ENCODE results near the gene MOSPD2. TPM values are rescaled to one million over a fixed set of nuclear protein-coding genes. Genes with fewer than 3 reads are reported as not detected.
A peak's percentile ranks its signal among the peaks of the same experiment; 100 is the strongest.

The MOSPD2 gene
- total RNA-seq, 1 donor from 2014 or later, result 8.2 TPM

DNA sequence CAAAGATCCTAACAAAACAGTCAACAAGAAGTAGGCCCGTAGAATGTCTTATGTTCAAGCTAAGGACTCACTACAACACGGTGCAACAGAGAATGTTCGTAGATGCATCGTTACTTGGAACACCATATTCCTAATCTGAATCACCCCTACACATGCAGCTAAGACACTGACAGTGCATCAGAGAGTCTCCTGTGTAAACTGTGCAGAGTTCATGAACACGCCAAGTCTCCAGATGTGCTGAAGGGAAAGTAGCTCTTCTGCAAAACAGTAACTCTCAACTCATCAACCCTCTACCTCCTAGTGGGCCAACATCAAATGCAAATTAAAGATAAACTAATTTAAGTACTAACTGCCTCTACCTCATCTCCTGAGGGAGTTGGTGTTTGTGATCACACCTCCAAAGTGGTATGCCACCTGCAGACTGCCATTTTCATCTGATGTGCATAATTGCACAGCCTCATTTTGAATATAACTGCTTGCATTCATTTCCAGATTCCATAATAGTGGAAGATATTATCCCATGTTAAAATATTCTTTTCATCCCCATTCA is 73.5 kb downstream of the MOSPD2 start:
- FAIRE-seq, result no peak
- TF ChIP-seq, protein P1, sequence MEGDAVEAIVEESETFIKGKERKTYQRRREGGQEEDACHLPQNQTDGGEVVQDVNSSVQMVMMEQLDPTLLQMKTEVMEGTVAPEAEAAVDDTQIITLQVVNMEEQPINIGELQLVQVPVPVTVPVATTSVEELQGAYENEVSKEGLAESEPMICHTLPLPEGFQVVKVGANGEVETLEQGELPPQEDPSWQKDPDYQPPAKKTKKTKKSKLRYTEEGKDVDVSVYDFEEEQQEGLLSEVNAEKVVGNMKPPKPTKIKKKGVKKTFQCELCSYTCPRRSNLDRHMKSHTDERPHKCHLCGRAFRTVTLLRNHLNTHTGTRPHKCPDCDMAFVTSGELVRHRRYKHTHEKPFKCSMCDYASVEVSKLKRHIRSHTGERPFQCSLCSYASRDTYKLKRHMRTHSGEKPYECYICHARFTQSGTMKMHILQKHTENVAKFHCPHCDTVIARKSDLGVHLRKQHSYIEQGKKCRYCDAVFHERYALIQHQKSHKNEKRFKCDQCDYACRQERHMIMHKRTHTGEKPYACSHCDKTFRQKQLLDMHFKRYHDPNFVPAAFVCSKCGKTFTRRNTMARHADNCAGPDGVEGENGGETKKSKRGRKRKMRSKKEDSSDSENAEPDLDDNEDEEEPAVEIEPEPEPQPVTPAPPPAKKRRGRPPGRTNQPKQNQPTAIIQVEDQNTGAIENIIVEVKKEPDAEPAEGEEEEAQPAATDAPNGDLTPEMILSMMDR (IDR thresholded peaks at IDR 0.05; ENCODE audit: insufficient read depth, low read length, severe bottlenecking), result no peak

DNA sequence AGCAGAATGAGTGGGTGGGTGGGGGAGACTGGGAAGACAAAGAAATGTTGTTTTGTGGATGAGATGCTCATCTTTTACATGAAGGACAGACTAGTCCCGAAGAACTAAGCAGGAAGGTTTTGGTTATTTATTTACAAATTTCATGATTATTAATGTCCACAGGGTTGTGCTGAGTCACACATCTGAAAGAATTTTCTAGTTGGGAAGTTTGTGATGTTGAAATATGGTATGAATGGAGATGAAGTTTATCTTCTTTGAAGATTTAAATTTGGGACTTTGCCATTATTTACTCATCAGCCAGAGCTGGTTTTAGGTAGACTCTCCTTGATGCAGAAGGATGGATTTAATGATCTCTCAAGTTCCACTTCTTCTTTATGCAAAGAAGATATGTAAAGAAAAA is 75.5 kb downstream of the MOSPD2 start:
- Histone ChIP-seq H3K4me3 (ENCODE audit: low read depth, low read length) (no peak overlapping the region), H3K36me3 (ENCODE audit: control insufficient read depth, insufficient read depth, low read length) (no peaks in the 10 kb centered on the region), H3K27me3 (ENCODE audit: control insufficient read depth, insufficient read depth, low read length) (no peaks in the 10 kb centered on the region)
- FAIRE-seq, result no peak
- TF ChIP-seq, protein P1 (IDR thresholded peaks at IDR 0.05; ENCODE audit: insufficient read depth, low read length, severe bottlenecking), result no peak
- peak; percentile 30 for DNase-seq (ENCODE audit: low read depth)

More for the DNA sequence above, 73.5 kb downstream of the MOSPD2 start:
- Histone ChIP-seq H3K4me3 (ENCODE audit: low read depth, low read length) (no peak overlapping the region), H3K27me3 (ENCODE audit: control insufficient read depth, insufficient read depth, low read length) (no peaks in the 10 kb centered on the region), H3K36me3 (ENCODE audit: control insufficient read depth, insufficient read depth, low read length) (no peaks in the 10 kb centered on the region)
- DNase-seq (ENCODE audit: low read depth), result no peak

DNA sequence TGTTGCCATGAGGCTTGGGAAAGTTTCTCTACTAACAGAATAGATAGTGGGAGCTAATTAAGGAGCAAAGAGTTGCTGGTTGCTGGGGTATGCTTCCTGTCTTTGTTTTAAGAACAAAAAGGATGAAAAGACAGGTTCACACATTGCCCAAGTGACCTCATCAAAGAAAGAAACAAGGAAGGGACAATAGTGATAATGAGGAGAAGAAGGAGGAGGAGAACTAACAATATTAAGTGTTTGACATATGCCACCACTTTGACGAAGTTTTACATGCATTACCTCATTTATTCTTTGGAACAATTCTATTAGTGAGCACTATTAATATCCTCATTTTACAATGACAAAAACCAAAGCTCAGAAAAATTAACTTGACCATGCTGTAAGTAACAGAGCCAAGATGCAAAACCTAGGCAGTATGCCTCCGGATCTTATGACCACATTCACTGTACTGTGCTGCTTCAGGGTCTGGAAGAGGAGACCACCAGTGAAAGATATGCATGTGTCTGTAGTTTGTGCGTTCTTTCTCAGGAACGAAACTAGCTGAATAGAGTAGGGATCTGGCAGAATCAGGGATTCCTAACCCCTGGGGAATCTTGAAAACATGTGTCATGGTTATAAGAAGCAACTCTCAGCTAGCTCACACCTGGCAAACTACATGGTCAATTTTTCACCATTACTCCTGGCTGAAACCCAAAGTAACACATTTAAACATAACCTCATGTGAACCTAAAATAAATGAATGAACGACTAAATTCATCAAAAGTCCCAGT is 83.8 kb downstream of the MOSPD2 start:
- FAIRE-seq, result no peak
- TF ChIP-seq, protein P1 (IDR thresholded peaks at IDR 0.05; ENCODE audit: insufficient read depth, low read length, severe bottlenecking), result no peak

DNA sequence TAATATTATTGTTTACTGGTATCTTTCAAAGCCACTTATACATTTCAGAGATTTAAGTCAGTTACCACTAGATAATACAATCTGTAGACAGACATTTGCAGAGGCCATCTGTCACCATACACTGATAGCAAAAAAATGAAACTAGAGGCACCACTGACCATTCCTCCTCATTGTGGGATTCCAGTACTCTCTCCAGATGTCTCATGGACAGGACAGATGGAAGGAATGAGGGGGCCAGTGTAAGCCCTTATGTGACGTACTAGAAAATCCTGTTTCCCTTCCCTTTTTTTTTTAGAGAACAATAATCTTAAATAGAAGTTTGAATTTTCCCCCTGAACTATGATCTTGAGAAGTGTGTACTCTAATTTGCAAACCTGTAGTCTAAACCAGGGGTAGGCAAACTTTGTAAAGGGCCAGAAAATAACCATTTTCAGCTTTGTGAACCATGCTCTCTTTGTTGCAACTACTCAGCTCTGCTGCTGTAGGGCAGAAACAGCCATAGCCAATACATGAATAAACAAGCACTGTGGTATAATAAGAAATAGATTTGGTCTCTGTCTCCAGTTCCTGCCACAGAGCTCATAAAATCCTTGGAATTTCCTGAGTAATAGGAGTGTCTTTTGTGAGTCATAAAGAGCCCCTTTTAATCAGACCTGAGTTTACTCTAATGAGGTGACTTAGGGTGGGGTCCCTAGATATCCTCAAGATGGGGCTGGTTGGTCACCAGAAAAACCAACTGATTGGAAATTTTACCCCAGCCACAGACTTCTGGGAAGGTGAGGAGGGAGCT is 90.4 kb downstream of the MOSPD2 start:
- Histone ChIP-seq H3K27me3 (ENCODE audit: control insufficient read depth, insufficient read depth, low read length) (no peaks in the 10 kb centered on the region), H3K4me3 (ENCODE audit: low read depth, low read length) (no peak overlapping the region), H3K36me3 (ENCODE audit: control insufficient read depth, insufficient read depth, low read length) (no peaks in the 10 kb centered on the region)
- DNase-seq (ENCODE audit: low read depth), result peak; percentile 59
- no peak for FAIRE-seq
- TF ChIP-seq, protein P1 (IDR thresholded peaks at IDR 0.05; ENCODE audit: insufficient read depth, low read length, severe bottlenecking), result no peak

More for the DNA sequence above, 83.8 kb downstream of the MOSPD2 start:
- Histone ChIP-seq H3K36me3 (ENCODE audit: control insufficient read depth, insufficient read depth, low read length) (no peaks in the 10 kb centered on the region), H3K4me3 (ENCODE audit: low read depth, low read length) (no peak overlapping the region), H3K27me3 (ENCODE audit: control insufficient read depth, insufficient read depth, low read length) (no peaks in the 10 kb centered on the region)
- no peak for DNase-seq (ENCODE audit: low read depth)

DNA sequence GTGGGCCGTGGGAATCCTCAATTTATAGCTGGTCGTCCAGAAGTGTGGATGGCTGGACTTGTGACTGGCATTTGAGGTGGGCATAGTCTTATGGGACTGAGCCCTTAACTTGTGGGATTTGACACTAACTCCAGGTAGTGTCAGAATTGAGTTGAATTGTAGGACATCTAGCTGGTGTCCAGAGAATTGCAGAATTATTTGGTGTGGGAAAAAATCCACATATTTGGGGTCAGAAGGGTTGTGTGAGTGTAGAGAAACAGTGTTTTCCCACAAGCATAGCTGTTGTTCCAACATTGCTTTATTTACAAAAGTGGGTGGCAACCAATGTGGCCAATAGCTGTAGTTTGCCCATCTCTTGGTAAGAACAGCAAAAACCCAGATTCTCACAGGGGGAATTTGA is 91.3 kb downstream of the MOSPD2 start:
- DNase-seq (ENCODE audit: low read depth) (peak; percentile 8), FAIRE-seq (no peak)
- Histone ChIP-seq H3K27me3 (ENCODE audit: control insufficient read depth, insufficient read depth, low read length) (no peaks in the 10 kb centered on the region), H3K36me3 (ENCODE audit: control insufficient read depth, insufficient read depth, low read length) (no peaks in the 10 kb centered on the region), H3K4me3 (ENCODE audit: low read depth, low read length) (no peak overlapping the region)
- TF ChIP-seq, protein P1 (IDR thresholded peaks at IDR 0.05; ENCODE audit: insufficient read depth, low read length, severe bottlenecking), result peak; percentile 3

Other genes with a start within 250 kb of the MOSPD2 start
- gene FANCB, start 352 bp upstream of the MOSPD2 start, total RNA-seq, result 1.2 and 1.8 TPM in 2 replicates